RCC 7860 (cell line): ENCODE data around the gene PLEKHA7.

Experiments
- DNase-seq: peaks from one replicate; pipeline ENCODE4 v3.0.0-alpha.2; 2015; ENCODE audit warnings: low spot score
- FAIRE-seq: peaks from 2 replicates; lab custom pipeline; 2012; peaks lifted over from hg19 to GRCh38; lab: Jason Lieb, UNC

PLEKHA7 gene

GRCh38 chr11:16815047-16815767 lies 199.0 kb downstream of the PLEKHA7 start:
- FAIRE-seq: no peak
- DNase-seq: no peak

- no peak for DNase-seq
- FAIRE-seq: no peak
Observed at GRCh38 chr11:16814410-16815046, 199.7 kb downstream of the PLEKHA7 start.

GRCh38 chr11:16813126-16813525 lies 201.1 kb downstream of the PLEKHA7 start:
- no peak for DNase-seq
- no peak for FAIRE-seq

GRCh38 chr11:16812274-16812673 lies 201.9 kb downstream of the PLEKHA7 start:
- FAIRE-seq: no peak
- DNase-seq: no peak

GRCh38 chr11:16811136-16812020 lies 202.8 kb downstream of the PLEKHA7 start:
- no peak for FAIRE-seq
- no peak for DNase-seq

- DNase-seq (peak; percentile 5), FAIRE-seq (no peak)
Observed at GRCh38 chr11:16809886-16810668, 204.1 kb downstream of the PLEKHA7 start.

- DNase-seq (no peak), FAIRE-seq (no peak)
Observed at GRCh38 chr11:16807306-16807705, 206.9 kb downstream of the PLEKHA7 start.

- FAIRE-seq (no peak), DNase-seq (no peak)
Observed at GRCh38 chr11:16806791-16807190, 207.4 kb downstream of the PLEKHA7 start.

- DNase-seq (no peak), FAIRE-seq (no peak)
Observed at GRCh38 chr11:16805938-16806337, 208.3 kb downstream of the PLEKHA7 start.

GRCh38 chr11:16804104-16804947 lies 209.9 kb downstream of the PLEKHA7 start:
- no peak for DNase-seq
- FAIRE-seq: no peak

GRCh38 chr11:16801288-16801980 lies 212.8 kb downstream of the PLEKHA7 start:
- FAIRE-seq: no peak
- DNase-seq: no peak

- FAIRE-seq (no peak), DNase-seq (no peak)
Observed at GRCh38 chr11:16800382-16800781, 213.8 kb downstream of the PLEKHA7 start.

- no peak for FAIRE-seq
Observed at GRCh38 chr11:16799890-16800289, 214.3 kb downstream of the PLEKHA7 start.

GRCh38 chr11:16799221-16799620 lies 215.0 kb downstream of the PLEKHA7 start:
- DNase-seq (no peak), FAIRE-seq (no peak)

More at GRCh38 chr11:16799890-16800289, 214.3 kb downstream of the PLEKHA7 start:
- DNase-seq: no peak

- DNase-seq (no peak), FAIRE-seq (no peak)
Observed at GRCh38 chr11:16797776-16798175, 216.4 kb downstream of the PLEKHA7 start.

GRCh38 chr11:16796311-16796710 lies 217.9 kb downstream of the PLEKHA7 start:
- no peak for FAIRE-seq
- no peak for DNase-seq

GRCh38 chr11:16795146-16795545 lies 219.1 kb downstream of the PLEKHA7 start:
- FAIRE-seq (no peak), DNase-seq (no peak)

GRCh38 chr11:16794047-16794818 lies 220.0 kb downstream of the PLEKHA7 start:
- no peak for FAIRE-seq
- no peak for DNase-seq
